Neural crest cell (in vitro differentiated cells): ENCODE results near the gene AKT3. TPM values are rescaled to one million over a fixed set of nuclear protein-coding genes. Genes with fewer than 3 reads are reported as not detected.

Experiments used
- DNase-seq: peaks from one replicate; pipeline ENCODE4 v3.0.0; 2021; ENCODE audit warnings: low read depth, mixed read lengths, low spot score
- H3K27ac Mint-ChIP-seq: one replicate; pipeline ENCODE4 v1.8.0; 2021; ENCODE audit warnings: mild to moderate bottlenecking, mixed read lengths; ENCODE audit not compliant: unreplicated experiment
- H3K27me3 Mint-ChIP-seq: 2 replicates; pipeline ENCODE4 v1.8.0; 2021; ENCODE audit warnings: low read depth, mild to moderate bottlenecking, mixed read lengths
- H3K36me3 Mint-ChIP-seq: 2 replicates; pipeline ENCODE4 v1.8.0; 2021; ENCODE audit warnings: low read depth, mild to moderate bottlenecking, mixed read lengths
- H3K4me1 Mint-ChIP-seq: 2 replicates; pipeline ENCODE4 v1.8.0; 2021; ENCODE audit warnings: mixed read lengths
- H3K4me3 Mint-ChIP-seq: one replicate; pipeline ENCODE4 v1.8.0; 2021; ENCODE audit warnings: mild to moderate bottlenecking, mixed read lengths
- H3K9me3 Mint-ChIP-seq: 2 replicates; pipeline ENCODE4 v1.8.0; 2021; ENCODE audit warnings: mixed read lengths
- CTCF ChIP-seq: fragments of 200-600 bp; sonication (generic); conservative IDR thresholded peaks from 2 replicates; pipeline ENCODE4 v1.5.0; 2021; ENCODE audit warnings: antibody characterized with exemption, mild to moderate bottlenecking
- total RNA-seq: library from RNA; stranded (reverse); gene quantifications from 2 replicates; pipeline ENCODE4 v1.2.1, GENCODE V29; 2021

Gene AKT3
- total RNA-seq, 1 donor from 2014 or later: 38.2 TPM

DNA sequence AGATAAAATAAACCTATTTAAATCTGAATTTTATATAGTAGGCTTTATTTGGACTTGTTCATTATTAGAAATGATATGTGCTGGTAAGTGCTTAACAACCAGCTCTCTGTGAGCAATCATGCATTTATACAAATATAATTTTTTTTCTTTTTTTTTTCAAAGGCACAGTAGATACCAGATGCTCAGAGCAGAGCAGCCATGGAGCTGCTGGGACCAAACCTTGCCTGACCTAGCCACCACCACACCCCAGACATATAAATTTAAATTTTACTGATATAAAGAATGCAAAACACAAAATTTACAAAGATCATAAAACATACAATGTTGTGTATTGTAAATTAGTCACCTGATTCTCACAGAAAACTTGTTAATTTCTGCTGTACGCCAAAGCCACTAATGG, 303.6 kb downstream of the AKT3 start:
- TF ChIP-seq CTCF: no peak
- Mint-ChIP-seq H3K4me3 (no peak overlapping the region), H3K36me3 (peaks cover 9% of the 10 kb centered on the region), H3K9me3 (no peaks in the 10 kb centered on the region), H3K27ac (no peak overlapping the region), H3K4me1 (no peaks in the 10 kb centered on the region), H3K27me3 (no peaks in the 10 kb centered on the region)
- DNase-seq: no peak

GRCh38 chr1:243543501-243543900, 306.5 kb downstream of the AKT3 start:
- Mint-ChIP-seq H3K4me1 (no peaks in the 10 kb centered on the region), H3K9me3 (no peaks in the 10 kb centered on the region), H3K36me3 (peaks cover 14% of the 10 kb centered on the region), H3K4me3 (no peak overlapping the region), H3K27me3 (no peaks in the 10 kb centered on the region), H3K27ac (no peak overlapping the region)
- no peak for DNase-seq
- no peak for TF ChIP-seq CTCF

DNA sequence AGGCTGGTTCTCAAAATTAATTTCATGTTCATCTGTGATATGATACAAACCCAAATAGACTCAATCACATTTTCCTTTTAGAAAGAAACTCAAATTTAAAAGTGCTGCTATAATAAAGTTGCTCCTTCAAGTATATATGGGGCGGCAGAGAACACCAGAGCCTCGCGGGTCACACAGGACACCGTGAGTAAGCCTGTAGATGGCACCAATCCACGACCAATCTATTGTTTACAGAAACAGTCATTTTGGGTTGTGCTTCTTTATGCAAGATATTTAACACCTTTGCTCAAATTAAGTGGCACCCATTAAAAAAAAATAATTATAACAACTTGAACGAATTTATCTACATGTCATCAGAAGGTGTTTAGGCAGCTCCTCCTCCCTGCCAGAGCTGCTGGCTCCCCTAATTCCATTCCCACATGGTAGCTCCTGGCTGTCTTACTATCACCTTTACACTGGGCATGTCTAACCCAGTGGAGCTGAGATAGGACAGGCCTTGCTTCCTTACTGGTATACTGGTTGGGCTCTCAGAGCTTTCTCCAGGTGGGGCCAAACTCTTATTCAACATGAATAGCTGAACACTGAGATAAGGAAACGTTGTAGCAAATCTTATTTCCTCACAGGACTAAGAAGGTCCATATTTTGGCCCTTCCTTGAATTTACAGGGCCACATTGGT, 307.2 kb downstream of the AKT3 start:
- DNase-seq: no peak
- H3K27ac Mint-ChIP-seq: no peak overlapping the region
- H3K4me3 Mint-ChIP-seq: no peak overlapping the region
- H3K4me1 Mint-ChIP-seq: no peaks in the 10 kb centered on the region
- no peaks in the 10 kb centered on the region for H3K9me3 Mint-ChIP-seq
- no peak for TF ChIP-seq CTCF
- no peaks in the 10 kb centered on the region for H3K27me3 Mint-ChIP-seq
- H3K36me3 Mint-ChIP-seq: peaks cover 14% of the 10 kb centered on the region

- H3K4me3 Mint-ChIP-seq: no peak overlapping the region
- DNase-seq: no peak
- H3K9me3 Mint-ChIP-seq: peaks cover 3% of the 10 kb centered on the region
- no peak for TF ChIP-seq CTCF
- H3K36me3 Mint-ChIP-seq: peaks cover 15% of the 10 kb centered on the region
- no peaks in the 10 kb centered on the region for H3K27me3 Mint-ChIP-seq
- H3K27ac Mint-ChIP-seq: no peak overlapping the region
- H3K4me1 Mint-ChIP-seq: peaks cover 9% of the 10 kb centered on the region
Observed at GRCh38 chr1:243539636-243540035, 310.4 kb downstream of the AKT3 start.

GRCh38 chr1:243535014-243535413, 315.0 kb downstream of the AKT3 start:
- Mint-ChIP-seq H3K36me3 (peaks cover 8% of the 10 kb centered on the region), H3K9me3 (peaks cover 3% of the 10 kb centered on the region), H3K27me3 (no peaks in the 10 kb centered on the region), H3K27ac (no peak overlapping the region), H3K4me3 (no peak overlapping the region), H3K4me1 (peaks cover 12% of the 10 kb centered on the region)
- DNase-seq: no peak
- no peak for TF ChIP-seq CTCF
